Keratinocyte (primary cell): ENCODE measurements around the gene RIT2.

ENCODE experiments used
- CTCF ChIP-seq, 3 experiments: IDR thresholded peaks in 1 of 3; conservative IDR thresholded peaks in 1 of 3; optimal IDR thresholded peaks in 1 of 3; 2 replicates in 2 of 3; 3 replicates in 1 of 3; pipeline versions ENCODE3 to v1.5.1; 2011; ENCODE audit warnings: low read length in 3 of 3, mild to moderate bottlenecking in 3 of 3, moderate library complexity in 2 of 3, control low read depth in 1 of 3, inconsistent platforms in 1 of 3; ENCODE audit not compliant: insufficient read depth in 2 of 3; ENCODE audit errors: extremely low read depth in 1 of 3
- EZH2 ChIP-seq: IDR thresholded peaks from one replicate; pipeline ENCODE4 v1.6.1; 2012; ENCODE audit warnings: inconsistent platforms, mild to moderate bottlenecking, low read length, moderate library complexity

GRCh38 chr18:43078478-43079092 is 36.9 kb downstream of the RIT2 start:
- no peak for TF ChIP-seq CTCF (optimal IDR thresholded peaks at IDR 0.05 in 1 of 3, IDR thresholded peaks at IDR 0.05 in 1 of 3, conservative IDR thresholded peaks at IDR 0.05 in 1 of 3; ENCODE audit: extremely low read depth in 1 of 3, insufficient read depth in 2 of 3, low read length in 3 of 3)
- TF ChIP-seq EZH2, result no peak
